CD4-positive, alpha-beta T cell treated with Interleukin-2 at 100 ng/mL for 4 hours (primary cell): ENCODE measurements around the gene CEBPA.
A peak's percentile ranks its signal among the peaks of the same experiment; 100 is the strongest.

Source experiments
- DNase-seq: peaks from one replicate; pipeline ENCODE4 v3.0.0-alpha.2; 2020; ENCODE audit warnings: low spot score

CEBPA gene

DNA sequence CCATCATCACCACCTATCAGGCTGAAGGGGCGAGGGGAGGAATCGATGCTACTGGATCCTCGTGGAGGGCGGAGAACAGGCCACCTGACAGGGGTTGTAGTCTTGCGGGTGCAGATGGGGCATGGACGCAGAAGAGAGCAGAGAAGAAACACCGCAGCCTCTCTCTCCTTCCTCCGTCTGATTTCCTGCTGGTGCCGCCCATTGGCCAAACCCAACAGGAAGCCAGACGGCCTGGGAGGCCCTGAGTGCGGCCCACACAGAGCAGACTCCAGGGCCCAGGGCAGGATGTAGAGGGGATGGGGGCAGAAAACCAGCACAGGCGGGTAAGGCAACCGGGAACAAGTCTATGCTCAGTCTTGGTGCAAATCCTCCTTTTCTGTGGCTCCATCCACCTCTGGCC, 15.4 kb downstream of the CEBPA start:
- DNase-seq = no peak

DNA sequence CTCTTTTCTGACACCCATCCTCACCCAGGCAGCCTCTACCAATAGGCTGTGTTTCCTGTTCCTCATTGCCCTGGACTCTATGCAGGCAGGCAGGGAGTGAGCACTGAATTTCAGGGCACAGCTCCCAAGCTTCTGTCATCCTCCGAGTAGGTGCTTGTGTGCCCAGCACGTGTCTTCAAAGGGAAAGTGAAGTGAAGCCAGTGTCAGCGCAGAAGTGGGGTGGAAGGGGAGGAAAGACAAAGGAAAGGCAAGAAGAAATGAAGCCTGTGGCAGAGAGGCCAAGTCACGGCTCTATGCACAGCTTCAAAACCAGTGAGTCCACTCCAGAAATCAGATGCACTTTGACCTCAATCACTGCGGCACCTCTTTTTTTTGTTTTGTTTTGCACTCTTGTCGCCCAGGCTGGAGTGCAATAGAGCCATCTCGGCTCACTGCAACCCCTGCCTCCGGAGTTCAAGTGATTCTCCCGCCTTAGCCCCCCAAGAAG, 16.9 kb downstream of the CEBPA start:
- no peak for DNase-seq

DNA sequence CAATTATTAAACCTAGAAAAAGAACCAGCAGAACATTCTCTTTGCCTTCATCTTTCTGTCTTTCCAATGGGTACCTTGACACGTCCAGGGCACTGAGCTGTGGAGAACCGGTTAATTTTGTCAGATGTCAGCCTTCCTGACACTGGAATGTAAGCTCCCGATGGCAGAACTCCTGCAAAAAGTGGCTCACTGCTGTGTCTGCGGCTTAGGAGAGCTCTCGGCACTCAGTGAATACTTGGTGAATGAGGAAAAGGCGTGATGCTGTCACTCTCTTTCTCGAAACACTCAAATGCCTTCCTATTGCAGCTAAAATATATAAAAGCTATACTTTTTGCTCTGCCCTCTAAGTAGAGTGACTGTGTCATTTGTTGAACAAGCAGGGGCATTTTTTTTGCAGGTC, 17.6 kb downstream of the CEBPA start:
- DNase-seq = no peak

GRCh38 chr19:33284146-33284643, 18.1 kb downstream of the CEBPA start:
- no peak for DNase-seq

- no peak for DNase-seq
Measured at GRCh38 chr19:33283589-33283988, 18.7 kb downstream of the CEBPA start.

GRCh38 chr19:33282036-33282671, 20.2 kb downstream of the CEBPA start:
- DNase-seq = no peak

DNA sequence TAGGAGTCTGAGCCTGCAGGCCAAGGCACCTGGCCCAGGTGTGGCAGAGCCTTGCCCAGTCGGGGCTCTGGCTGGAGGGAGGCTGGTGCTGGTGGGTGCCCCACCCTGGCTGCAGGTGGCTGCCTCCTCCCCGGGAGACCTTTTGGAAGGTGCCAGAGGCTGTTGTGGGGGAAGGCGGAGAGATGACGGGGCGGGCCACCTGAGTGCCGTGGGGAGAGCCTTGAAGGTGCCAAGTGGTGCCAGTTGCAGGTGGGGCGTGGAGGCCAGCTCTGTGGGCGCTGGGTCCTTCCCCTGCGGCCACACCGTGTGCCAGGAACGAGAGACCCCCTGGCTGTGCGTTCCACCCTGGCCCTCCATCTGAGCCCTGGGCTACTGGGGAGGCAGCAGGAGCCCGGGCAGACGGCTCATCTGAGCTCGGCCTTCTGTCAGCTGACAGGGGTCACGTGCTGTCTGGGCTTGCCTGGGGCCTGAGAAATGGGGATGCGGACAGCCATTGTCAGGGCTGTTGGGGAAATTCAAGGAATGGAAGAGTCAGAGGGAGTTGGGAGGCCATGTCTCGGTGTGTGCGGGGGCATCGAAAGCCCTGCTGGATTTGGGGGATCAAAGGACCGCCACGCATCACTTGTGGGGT, 20.9 kb downstream of the CEBPA start:
- DNase-seq = no peak

DNA sequence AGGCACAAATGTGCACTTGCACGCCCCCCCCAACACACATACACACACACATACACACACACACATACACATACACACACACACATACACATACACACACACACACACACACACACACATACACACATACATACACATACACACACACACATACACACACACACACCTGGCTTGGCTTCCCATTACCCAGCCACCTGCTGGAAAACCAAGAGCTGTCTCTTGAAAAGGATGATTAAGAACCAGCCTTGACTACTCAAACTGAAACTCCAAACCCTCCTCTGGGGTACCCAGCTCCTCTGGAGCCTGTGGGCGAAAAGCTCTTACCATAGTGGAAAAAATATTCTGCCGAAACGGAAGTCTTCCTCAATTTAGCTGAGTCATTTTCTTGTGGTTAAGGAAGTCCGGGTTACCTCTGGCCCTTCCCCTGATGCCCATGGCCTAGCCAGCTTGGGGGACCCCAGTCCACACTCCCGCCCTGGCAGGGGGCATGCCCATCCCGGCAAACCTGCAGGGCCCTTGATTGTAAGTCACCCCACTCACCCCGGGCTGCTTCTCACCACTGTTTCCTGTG, 21.9 kb downstream of the CEBPA start:
- no peak for DNase-seq

- DNase-seq = no peak
Measured at GRCh38 chr19:33279430-33280350, 22.6 kb downstream of the CEBPA start.

GRCh38 chr19:33278403-33279269, 23.7 kb downstream of the CEBPA start:
- no peak for DNase-seq

DNA sequence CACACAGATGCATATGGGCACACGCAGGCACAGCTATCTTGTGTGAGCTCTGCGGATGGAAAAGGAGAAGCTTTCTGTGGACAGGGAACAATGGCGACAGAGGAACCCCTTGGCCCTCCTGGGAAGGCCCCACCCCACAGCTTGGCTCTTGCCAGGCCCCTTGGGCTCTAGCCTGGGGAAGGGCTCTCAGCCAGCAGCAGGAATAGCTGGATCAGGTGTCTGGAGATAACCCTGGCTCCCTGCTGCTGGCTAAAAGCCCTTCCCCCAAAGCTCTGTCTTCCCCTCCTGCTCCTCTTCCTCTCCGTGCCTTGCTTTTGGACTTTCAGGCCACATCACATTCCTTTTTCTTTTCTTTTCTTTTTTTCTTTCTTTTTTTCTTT, 24.3 kb downstream of the CEBPA start:
- no peak for DNase-seq

DNA sequence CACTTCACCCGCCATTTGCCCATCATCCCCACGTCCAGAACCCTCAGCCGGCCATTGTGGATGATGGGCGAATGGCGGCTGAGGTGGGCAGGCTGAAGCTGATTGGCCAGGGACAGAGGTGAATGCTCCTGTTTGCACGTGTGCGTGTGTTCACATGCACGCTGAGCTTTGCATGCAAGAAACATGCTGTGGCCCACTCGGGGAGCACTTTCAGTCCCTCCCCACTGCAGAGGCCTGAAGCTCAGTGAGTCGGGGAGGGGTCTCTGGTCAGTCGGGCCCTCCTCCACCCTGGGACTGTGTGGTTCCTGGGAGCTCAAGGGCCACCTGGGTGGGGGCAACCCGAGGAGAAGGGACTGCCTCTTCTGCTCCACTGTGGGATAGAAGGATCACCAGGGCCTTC, 24.9 kb downstream of the CEBPA start:
- DNase-seq = no peak

DNA sequence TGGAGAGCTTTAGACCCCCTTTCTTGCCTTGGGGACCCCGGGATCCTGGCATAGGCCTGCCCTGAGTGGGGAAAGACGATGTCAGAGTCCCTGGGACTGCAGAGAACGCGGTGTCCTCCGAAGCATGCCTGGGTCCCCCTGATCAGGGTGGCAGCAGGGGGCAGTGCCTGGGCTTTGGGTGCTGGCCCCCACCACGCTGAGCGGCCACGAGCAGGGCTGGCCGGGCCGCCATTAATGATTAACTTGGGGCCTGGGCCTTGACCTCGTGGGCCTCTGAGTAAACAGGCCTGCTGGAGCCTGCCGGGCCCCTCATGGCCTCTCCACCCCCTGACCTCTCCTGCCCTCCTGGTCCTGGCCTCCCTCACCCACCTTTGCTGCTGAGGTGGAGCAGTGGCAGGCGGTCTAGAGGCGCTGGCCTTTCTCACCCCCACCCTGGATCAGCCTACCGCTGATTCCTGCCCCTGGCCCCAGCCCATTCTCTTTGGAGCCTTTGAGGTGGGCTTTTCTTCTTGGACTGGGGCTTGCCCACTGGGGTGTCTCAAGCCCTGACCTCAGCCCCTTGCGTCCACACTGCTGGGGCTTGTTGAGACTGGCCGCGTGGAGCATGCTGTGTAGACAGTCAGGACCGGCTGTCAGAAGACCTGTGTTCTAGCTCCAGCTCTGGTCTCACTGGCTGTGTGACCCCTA, 26.3 kb downstream of the CEBPA start:
- no peak for DNase-seq

DNA sequence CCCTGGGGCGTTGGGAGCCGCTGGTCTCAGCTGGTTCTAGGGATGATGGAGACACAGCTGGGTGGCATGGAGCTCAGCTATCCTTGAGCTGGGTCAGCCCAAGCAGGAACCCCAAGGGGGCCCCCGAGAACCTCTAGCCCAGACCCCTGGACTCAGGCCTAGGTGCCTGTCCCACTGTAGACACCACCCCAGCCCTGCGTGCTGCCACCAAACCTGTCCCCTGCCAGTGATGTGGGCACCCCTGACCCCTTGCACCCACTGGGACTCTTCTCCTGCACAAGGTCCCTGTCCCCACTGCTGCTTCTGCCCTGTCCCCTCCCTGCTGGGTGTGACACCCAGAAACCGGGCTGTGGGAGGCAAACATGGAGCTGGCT, 26.8 kb downstream of the CEBPA start:
- DNase-seq = no peak

GRCh38 chr19:33274663-33275558, 27.4 kb downstream of the CEBPA start:
- DNase-seq = no peak

GRCh38 chr19:33273881-33274662, 28.3 kb downstream of the CEBPA start:
- peak; percentile 30 for DNase-seq

DNA sequence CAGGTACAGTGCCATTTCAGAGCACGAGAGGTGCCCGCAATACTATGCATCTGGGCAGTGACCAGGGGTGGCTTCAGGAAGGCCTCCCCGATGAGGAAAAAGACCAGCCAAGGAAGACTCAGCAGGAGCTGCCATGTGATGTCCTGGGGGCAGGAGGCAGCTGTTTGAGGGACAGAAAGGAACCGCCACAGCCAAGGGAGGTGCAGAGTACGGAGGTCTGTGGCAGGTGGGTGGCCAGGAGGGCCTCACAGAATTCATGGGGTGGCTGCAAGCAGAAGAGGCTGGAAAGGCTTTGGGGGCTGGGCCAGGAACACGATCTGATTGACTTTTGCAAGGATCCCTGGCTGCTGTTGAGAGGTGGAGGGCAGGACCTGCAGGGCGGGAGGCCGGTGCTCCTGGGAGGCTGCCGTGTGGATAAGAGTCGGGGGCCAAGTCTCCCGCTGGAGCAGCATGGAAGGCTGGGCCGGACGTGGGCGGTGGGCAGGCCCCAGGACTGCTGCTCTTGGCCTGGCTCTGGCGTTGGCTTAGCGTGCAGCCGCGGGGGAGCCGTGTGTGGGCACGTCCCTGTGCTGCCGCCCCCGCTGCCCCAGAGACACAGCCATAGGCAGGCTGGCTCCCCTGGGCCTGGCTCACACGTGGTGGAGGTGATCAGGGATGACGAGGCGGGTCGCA, 29.1 kb downstream of the CEBPA start:
- DNase-seq = no peak

- DNase-seq = no peak
Measured at GRCh38 chr19:33271246-33272021, 30.9 kb downstream of the CEBPA start.
